ENCODE results near the gene PIGC. TPM values are rescaled to one million over a fixed set of nuclear protein-coding genes. Genes with fewer than 3 reads are reported as not detected.

The PIGC gene
- total RNA-seq, 4 donors from 2014 or later = 8.2 to 83.3 (median 31.3) TPM

DNA sequence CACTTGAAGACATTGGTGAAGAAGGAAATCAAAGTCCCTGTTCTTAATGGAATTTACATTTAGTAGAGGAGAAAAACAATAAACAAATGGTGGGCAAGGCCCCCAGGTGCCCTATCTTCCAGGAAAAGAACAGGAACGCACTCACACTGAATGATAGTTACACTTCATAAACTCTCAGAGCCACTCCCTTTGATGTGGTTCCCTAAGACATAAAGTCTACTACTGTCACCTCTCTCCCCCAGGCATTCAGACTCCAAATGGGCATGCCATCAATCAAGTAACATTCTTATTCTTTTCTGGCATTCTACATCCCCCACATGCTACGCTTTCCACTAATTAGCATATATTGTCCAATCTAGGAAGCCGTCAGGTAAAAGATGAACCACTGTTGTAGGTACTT is 36.6 kb upstream of the PIGC start:
- H3K36me3 ChIP-seq = no peaks in the 10 kb centered on the region
- H3K9me3 ChIP-seq = no peaks in the 10 kb centered on the region
- H3K4me3 ChIP-seq = no peak overlapping the region
- H3K27ac ChIP-seq = no peak overlapping the region
- intact Hi-C loops (cut with DNase I; ENCODE audit: low total_unique reads) = no loop called here
- H3K27me3 ChIP-seq = no peaks in the 10 kb centered on the region
- no peak for DNase-seq
- TF ChIP-seq POLR2A (IDR thresholded peaks at IDR 0.05) = no peak
- no peak for TF ChIP-seq CTCF (IDR thresholded peaks at IDR 0.05)
- no peaks in the 10 kb centered on the region for H3K4me1 ChIP-seq

- Histone ChIP-seq H3K4me1 (no peaks in the 10 kb centered on the region), H3K27ac (no peak overlapping the region), H3K4me3 (no peak overlapping the region), H3K36me3 (no peaks in the 10 kb centered on the region), H3K27me3 (no peaks in the 10 kb centered on the region), H3K9me3 (no peaks in the 10 kb centered on the region)
- no peak for DNase-seq
- intact Hi-C loops (cut with DNase I; ENCODE audit: low total_unique reads) = no loop called here
- TF ChIP-seq POLR2A (IDR thresholded peaks at IDR 0.05) (no peak), CTCF (IDR thresholded peaks at IDR 0.05) (no peak)
Observed at GRCh38 chr1:172478485-172478884, 34.6 kb upstream of the PIGC start.

- H3K36me3 ChIP-seq = no peaks in the 10 kb centered on the region
- intact Hi-C loops (cut with DNase I; ENCODE audit: low total_unique reads) = no loop called here
- no peak overlapping the region for H3K4me3 ChIP-seq
- no peak for TF ChIP-seq CTCF (IDR thresholded peaks at IDR 0.05)
- TF ChIP-seq POLR2A (IDR thresholded peaks at IDR 0.05) = no peak
- no peaks in the 10 kb centered on the region for H3K9me3 ChIP-seq
- no peaks in the 10 kb centered on the region for H3K27me3 ChIP-seq
- H3K4me1 ChIP-seq = no peaks in the 10 kb centered on the region
- DNase-seq = no peak
- H3K27ac ChIP-seq = no peak overlapping the region
Observed at GRCh38 chr1:172477741-172478140, 33.9 kb upstream of the PIGC start.

DNA sequence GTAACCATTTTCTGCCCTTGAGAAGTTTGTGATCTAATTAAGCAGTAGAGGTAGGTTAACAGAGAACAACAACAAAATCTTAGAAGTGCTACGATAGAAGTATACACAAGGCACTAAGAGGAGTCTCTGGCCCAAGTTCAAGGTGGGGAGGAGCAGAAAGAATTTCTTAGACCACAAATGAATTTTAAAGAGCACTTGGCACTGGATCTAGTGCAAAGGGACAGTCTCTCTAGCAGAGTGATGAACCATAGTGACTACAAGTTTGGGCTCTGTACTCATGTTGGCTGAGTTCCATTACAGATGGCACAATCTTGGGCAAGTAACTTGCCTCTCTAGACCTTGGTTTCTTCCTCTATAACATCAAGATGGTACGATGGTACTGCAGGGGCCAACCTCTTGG is 33.3 kb upstream of the PIGC start:
- H3K36me3 ChIP-seq = no peaks in the 10 kb centered on the region
- H3K4me3 ChIP-seq = no peak overlapping the region
- TF ChIP-seq POLR2A (IDR thresholded peaks at IDR 0.05) (no peak), CTCF (IDR thresholded peaks at IDR 0.05) (no peak)
- intact Hi-C loops (cut with DNase I; ENCODE audit: low total_unique reads) = no loop called here
- DNase-seq = no peak
- no peak overlapping the region for H3K27ac ChIP-seq
- H3K4me1 ChIP-seq = no peaks in the 10 kb centered on the region
- H3K9me3 ChIP-seq = no peaks in the 10 kb centered on the region
- H3K27me3 ChIP-seq = no peaks in the 10 kb centered on the region

- no peak for DNase-seq
- no peak overlapping the region for H3K27ac ChIP-seq
- no peak overlapping the region for H3K4me3 ChIP-seq
- no peaks in the 10 kb centered on the region for H3K4me1 ChIP-seq
- no peaks in the 10 kb centered on the region for H3K27me3 ChIP-seq
- TF ChIP-seq CTCF (IDR thresholded peaks at IDR 0.05) = no peak
- TF ChIP-seq POLR2A (IDR thresholded peaks at IDR 0.05) = no peak
- intact Hi-C loops (cut with DNase I; ENCODE audit: low total_unique reads) = no loop called here
- H3K9me3 ChIP-seq = no peaks in the 10 kb centered on the region
- no peaks in the 10 kb centered on the region for H3K36me3 ChIP-seq
Observed at GRCh38 chr1:172476218-172476811, 32.4 kb upstream of the PIGC start.

Measured in uterus (tissue), 4 donors.